SJCRH30 (cell line): ENCODE data around the gene CYP2U1. TPM values are rescaled to one million over a fixed set of nuclear protein-coding genes. Genes with fewer than 3 reads are reported as not detected.

Source experiments
- DNase-seq, 2 experiments: peaks; one replicate each; pipeline ENCODE4 v3.0.0-alpha.2; 2015 to 2020
- H3K27ac ChIP-seq: fragments of 250-450 bp; sonication (Bioruptor Pico); 2 replicates; pipeline ENCODE4 v1.5.1; 2020; ENCODE audit warnings: mild to moderate bottlenecking, moderate library complexity
- H3K27me3 ChIP-seq: fragments of 250-450 bp; sonication (Bioruptor Pico); 2 replicates; pipeline ENCODE4 v1.5.1; 2020; ENCODE audit warnings: mild to moderate bottlenecking, moderate library complexity
- H3K36me3 ChIP-seq: fragments of 250-450 bp; sonication (Bioruptor Pico); 2 replicates; pipeline ENCODE4 v1.5.1; 2020; ENCODE audit warnings: mild to moderate bottlenecking, moderate library complexity
- H3K4me1 ChIP-seq: fragments of 250-450 bp; sonication (Bioruptor Pico); 2 replicates; pipeline ENCODE4 v1.5.1; 2020; ENCODE audit warnings: mild to moderate bottlenecking, moderate library complexity
- H3K4me3 ChIP-seq: fragments of 250-450 bp; sonication (Bioruptor Pico); 2 replicates; pipeline ENCODE4 v1.5.1; 2020; ENCODE audit warnings: mild to moderate bottlenecking, moderate library complexity
- H3K9me3 ChIP-seq: fragments of 250-450 bp; sonication (Bioruptor Pico); replicated peaks from 2 replicates; pipeline ENCODE4 v1.5.1; 2020; ENCODE audit warnings: mild to moderate bottlenecking, moderate library complexity
- total RNA-seq: library from RNA; depleted of rRNA; stranded (reverse); fragments of >200 nt; shearing (Covaris generic); gene quantifications from 2 replicates; pipeline ENCODE4 v1.2.3, GENCODE V29; 2014; rRNA removed

The CYP2U1 gene
- total RNA-seq = 7.6 and 7.8 TPM in 2 replicates

DNA sequence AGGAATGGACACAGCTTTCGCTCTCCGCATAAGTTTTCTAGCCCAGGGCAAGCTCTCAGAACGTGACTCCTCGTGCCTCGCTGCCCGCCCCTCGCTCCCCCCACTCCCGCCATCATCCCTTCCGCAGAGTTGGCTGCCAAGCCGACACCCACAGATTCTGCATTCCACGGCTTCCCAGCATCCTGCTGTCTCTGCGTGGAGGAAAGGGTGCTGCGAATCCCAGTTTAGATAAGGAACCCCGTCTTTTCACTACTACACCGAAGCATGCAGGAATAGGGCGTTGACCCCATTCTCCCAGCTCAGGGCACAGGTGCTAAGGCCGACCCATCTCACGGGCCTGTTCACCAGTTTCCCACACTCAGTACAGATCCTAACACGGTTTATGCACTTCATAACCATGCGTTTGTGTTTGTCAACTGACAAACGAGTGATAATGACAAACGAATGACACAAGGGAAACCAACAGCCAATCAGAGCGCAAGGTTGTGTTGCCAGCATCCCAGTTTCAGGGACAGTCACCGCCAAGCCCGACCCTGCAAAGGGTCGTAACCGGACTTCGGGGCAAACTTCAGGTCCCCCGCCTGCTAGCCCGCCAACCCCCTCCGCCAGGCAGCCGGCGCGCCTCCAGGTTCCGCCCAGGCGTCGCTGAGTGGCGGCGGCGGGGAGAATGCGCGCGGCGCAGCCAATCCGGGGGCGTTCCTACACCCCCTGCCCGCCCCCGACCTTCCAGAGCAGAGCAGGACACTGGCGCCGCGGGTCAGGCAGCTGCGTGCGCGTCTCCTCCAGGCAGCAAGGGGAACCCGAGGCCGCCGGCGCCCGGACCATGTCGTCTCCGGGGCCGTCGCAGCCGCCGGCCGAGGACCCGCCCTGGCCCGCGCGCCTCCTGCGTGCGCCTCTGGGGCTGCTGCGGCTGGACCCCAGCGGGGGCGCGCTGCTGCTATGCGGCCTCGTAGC is at the start of gene CYP2U1:
TSS of gene CYP2U1 (plus strand) at position 729 of the 954 bp plus-strand sequence. CDS start at position 824, 95 bp downstream.
- no peaks in the 10 kb centered on the region for H3K36me3 ChIP-seq
- no peaks in the 10 kb centered on the region for H3K9me3 ChIP-seq
- DNase-seq = peak; percentile 88 to 89
- H3K4me3 ChIP-seq = peak within 1 kb of the TSS; percentile 61
- H3K27me3 ChIP-seq = no peaks in the 10 kb centered on the region
- peak within 1 kb of the TSS; percentile 46 for H3K27ac ChIP-seq
- 0 out of 2 replicates have a peak, but pooled peaks cover 2% of the 10 kb centered on the region for H3K4me1 ChIP-seq

DNA sequence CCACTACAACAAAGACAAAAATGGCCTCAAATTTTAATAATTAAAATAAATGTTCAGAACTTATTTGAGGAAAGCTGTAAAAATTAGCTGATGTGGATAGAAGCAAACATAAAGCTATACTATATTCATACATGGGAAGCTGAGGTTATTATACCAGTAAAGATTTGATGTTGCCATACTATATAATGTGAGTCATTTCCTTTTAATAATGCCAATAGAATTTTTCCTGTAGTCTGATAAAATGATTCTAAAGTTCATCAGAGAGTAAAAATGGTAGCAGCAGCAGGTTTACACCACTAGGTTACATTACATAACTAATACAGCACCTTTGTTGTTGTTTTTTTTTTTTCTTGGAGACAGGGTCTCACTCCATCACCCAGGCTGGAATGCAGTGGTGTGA is 45.5 kb upstream of the CYP2U1 start:
- peaks cover 8% of the 10 kb centered on the region for H3K9me3 ChIP-seq
- no peaks in the 10 kb centered on the region for H3K27me3 ChIP-seq
- no peak overlapping the region for H3K27ac ChIP-seq
- no peaks in the 10 kb centered on the region for H3K36me3 ChIP-seq
- DNase-seq = no peak
- no peak overlapping the region for H3K4me3 ChIP-seq
- H3K4me1 ChIP-seq = no peaks in the 10 kb centered on the region

DNA sequence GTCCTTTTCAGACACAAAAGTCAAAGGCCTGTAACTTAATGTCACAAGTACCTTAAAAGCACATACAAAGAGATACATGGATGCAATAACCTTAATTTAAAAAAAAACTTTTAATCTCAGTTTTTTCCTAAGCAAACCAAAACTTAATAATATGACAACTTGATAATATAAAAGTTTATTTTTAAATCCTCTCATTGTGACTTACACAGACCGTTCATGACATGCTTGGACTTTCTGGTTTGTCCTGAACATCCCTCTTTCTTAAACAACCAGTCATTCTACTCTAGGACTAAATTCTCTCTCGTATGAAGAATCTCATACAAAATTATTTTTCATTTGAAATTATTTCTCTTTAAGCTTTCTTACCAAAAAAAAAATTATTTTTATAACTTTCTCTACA is 43.1 kb upstream of the CYP2U1 start:
- H3K36me3 ChIP-seq = no peaks in the 10 kb centered on the region
- peaks cover 8% of the 10 kb centered on the region; the same call in 1 of the 2 replicates for H3K9me3 ChIP-seq
- no peak overlapping the region for H3K4me3 ChIP-seq
- H3K27me3 ChIP-seq = no peaks in the 10 kb centered on the region
- no peaks in the 10 kb centered on the region for H3K4me1 ChIP-seq
- peak; percentile 6 to 22 for DNase-seq
- no peak overlapping the region for H3K27ac ChIP-seq

DNA sequence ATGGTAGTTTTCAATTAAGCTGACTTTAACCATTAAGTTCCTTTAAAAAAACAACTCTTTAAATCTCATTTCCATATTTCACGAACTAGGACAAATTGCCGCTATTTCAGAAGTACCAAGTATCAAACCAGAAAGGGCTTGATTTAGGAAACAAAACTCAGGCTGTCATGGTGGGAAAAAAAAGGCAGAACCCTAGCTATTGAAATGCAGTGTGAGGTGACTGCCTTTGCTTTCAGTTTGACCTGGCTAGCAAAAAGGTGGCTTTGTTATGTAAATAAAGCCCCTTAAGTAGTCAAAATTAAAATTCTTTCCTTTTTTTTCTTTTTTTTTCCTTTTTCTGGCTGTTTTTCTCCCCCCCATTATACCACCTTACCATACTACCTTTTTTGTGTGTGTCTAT is 40.6 kb upstream of the CYP2U1 start:
- Histone ChIP-seq H3K9me3 (peaks cover 8% of the 10 kb centered on the region; the same call in 1 of the 2 replicates), H3K4me3 (no peak overlapping the region), H3K36me3 (no peaks in the 10 kb centered on the region), H3K4me1 (peaks cover 1% of the 10 kb centered on the region), H3K27me3 (no peaks in the 10 kb centered on the region), H3K27ac (no peak overlapping the region)
- DNase-seq = no peak

DNA sequence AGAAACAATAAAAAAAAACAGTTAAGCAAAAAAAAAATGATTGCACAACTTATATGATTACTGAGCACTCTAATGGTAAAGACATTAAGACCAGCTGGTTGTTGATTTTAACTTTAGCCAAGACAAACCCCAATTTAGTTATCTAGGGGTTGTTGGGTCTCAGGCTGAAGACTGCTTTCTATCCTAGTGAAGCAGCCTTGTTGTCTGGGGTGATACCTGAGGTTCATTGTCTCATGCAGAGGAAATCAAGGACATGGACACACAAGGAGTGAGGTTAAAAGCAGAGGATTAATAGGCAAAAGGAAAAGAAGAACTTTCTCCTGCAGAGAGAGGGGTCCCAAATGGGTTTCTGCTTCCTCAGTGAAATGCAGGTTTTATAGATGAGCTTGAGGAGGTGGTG is 40.0 kb upstream of the CYP2U1 start:
- Histone ChIP-seq H3K27me3 (no peaks in the 10 kb centered on the region), H3K36me3 (no peaks in the 10 kb centered on the region), H3K9me3 (peaks cover 8% of the 10 kb centered on the region; the same call in 1 of the 2 replicates), H3K4me3 (no peak overlapping the region), H3K4me1 (peaks cover 7% of the 10 kb centered on the region), H3K27ac (no peak overlapping the region)
- no peak for DNase-seq

DNA sequence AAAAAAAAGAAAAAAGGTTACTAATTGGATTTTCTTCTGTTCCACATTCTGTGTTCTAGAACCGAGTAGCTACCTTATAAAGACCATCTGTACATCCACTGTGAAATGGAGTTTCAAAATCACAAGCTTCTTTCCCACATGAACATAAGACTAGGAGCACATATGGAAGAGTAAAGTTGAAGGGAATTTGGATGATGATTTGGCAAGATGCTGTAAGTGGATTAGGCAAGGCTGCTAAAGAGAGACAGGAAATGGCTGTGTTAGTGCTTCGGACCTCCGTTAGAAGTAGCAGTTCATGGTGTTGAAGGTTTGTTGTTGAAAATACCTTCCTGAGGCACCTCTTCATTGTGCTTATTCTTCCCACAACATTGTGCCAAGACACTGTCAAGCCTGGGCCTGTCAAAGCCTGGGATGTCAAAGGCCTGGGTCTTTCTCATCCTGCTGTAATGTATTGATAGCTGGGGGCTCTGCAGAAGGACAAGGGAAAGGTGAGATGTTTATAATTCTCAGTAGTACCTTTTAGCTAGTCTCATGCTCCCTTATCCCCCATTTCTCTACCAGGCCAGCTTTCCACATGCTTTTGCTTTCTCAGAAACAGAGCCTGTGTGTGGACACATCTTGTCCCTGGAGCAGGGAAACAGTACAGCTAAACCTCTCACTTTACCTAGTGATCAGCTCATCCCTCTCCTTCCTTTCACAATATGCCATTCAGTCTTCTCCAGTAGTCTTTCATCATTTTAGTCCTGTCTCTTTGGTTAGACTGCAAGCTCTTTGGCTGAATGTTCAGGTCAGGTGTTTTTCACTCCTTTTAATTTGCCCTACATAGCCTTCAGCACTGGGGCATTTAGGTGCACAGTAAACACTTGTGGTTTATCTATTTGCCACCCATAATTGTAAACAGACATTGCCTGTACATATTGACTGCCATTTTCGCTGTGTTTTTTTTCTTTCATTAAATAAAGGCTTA is 37.9 kb upstream of the CYP2U1 start:
- no peak overlapping the region for H3K4me3 ChIP-seq
- no peak for DNase-seq
- no peaks in the 10 kb centered on the region for H3K36me3 ChIP-seq
- 0 out of 2 replicates have a peak, but pooled peaks cover 1% of the 10 kb centered on the region for H3K9me3 ChIP-seq
- no peak overlapping the region for H3K27ac ChIP-seq
- H3K4me1 ChIP-seq = peaks cover 11% of the 10 kb centered on the region
- no peaks in the 10 kb centered on the region for H3K27me3 ChIP-seq

DNA sequence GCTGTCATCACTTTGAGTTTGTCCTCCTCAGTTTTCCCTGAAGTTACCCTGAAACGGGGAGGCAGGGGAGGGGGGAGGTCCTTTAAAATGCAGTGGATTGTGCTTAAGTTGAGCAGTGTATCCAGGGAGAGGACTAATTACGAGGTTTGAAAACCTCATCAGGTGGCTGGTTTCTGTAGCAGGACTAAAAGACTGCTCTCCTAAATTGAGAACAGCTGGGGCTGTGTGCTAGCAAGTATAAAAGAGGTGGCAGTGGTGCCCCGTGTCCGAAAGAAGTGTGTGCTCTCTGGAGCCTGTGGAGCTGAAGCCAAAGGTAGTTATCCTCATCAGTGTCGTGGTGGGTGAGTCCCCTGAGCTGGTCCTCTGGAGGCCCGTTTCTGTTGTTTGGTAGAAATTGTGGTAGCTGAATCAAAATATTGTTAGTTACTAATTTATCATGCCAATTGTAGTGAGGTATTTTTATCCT is 37.2 kb upstream of the CYP2U1 start:
- H3K9me3 ChIP-seq = no peaks in the 10 kb centered on the region
- H3K27me3 ChIP-seq = no peaks in the 10 kb centered on the region
- H3K27ac ChIP-seq = no peak overlapping the region
- no peaks in the 10 kb centered on the region for H3K36me3 ChIP-seq
- H3K4me3 ChIP-seq = no peak overlapping the region
- H3K4me1 ChIP-seq = peaks cover 11% of the 10 kb centered on the region
- no peak for DNase-seq

DNA sequence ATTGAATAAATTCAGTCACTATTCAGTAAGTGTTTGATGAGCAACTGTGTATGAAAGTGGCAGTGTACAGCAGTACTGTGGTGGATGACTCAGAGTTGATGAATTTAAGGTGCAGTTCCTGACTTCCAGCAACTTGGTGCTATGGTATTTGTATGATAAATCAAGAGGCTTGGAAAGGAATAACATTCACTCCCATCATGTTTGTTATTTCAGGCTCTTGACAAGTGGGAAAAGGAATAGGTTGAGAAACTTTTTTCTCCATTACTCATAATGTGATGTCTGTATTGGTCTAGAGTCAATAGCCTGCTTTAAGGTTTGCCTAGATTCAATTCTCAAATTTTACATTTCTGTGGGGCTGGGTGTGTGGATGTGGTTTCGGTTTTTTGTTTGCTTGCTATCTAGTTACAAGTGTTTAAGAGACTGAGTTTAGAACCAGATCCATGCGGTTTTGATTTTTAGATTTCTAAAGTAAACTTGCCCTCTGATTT is 35.1 kb upstream of the CYP2U1 start:
- peaks cover 11% of the 10 kb centered on the region for H3K4me1 ChIP-seq
- H3K27ac ChIP-seq = no peak overlapping the region
- H3K36me3 ChIP-seq = no peaks in the 10 kb centered on the region
- no peaks in the 10 kb centered on the region for H3K27me3 ChIP-seq
- H3K4me3 ChIP-seq = no peak overlapping the region
- H3K9me3 ChIP-seq = no peaks in the 10 kb centered on the region
- peak; percentile 27 to 39 for DNase-seq

DNA sequence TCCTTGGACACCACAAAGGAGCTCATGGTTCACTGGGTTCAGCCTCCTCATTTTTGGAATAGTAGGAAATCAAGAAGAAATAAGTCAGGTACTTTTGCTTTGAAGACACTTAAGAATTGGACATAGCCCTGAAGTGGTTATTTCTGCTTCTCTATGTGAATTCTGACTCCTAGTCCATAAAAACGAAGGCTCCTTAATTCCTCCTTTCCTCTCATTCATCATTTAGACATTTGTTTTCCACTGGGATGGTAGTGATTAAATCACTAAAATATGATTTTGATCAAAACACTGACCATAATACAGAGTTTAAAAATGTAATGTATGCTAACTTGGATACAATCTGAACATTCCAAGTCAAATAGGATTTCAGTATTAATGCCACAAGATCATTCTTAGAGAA is 34.7 kb upstream of the CYP2U1 start:
- Histone ChIP-seq H3K27me3 (no peaks in the 10 kb centered on the region), H3K27ac (no peak overlapping the region), H3K36me3 (no peaks in the 10 kb centered on the region), H3K9me3 (no peaks in the 10 kb centered on the region), H3K4me3 (no peak overlapping the region), H3K4me1 (peaks cover 11% of the 10 kb centered on the region)
- no peak for DNase-seq

DNA sequence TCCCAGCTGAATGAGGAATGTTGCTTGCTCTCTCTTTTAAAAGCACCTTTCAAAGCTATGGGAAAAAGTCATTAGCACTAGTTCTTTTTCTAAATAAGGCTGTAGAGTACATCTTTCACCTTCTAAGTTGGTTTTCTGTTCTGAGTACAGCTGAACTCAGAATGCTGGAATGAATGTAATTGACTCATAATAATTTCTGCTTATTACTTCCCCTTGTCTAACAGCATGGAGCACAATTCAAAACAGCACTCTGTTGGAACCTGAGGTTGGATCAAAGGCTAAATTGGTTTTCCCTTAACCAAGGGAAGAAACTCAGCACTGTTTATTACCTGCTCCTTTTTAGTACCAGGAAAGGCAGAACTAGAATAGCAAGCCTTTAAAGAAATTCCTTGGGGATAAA is 33.5 kb upstream of the CYP2U1 start:
- no peaks in the 10 kb centered on the region for H3K27me3 ChIP-seq
- H3K4me1 ChIP-seq = peaks cover 11% of the 10 kb centered on the region
- no peaks in the 10 kb centered on the region for H3K9me3 ChIP-seq
- no peak overlapping the region for H3K27ac ChIP-seq
- H3K4me3 ChIP-seq = no peak overlapping the region
- H3K36me3 ChIP-seq = no peaks in the 10 kb centered on the region
- DNase-seq = no peak

DNA sequence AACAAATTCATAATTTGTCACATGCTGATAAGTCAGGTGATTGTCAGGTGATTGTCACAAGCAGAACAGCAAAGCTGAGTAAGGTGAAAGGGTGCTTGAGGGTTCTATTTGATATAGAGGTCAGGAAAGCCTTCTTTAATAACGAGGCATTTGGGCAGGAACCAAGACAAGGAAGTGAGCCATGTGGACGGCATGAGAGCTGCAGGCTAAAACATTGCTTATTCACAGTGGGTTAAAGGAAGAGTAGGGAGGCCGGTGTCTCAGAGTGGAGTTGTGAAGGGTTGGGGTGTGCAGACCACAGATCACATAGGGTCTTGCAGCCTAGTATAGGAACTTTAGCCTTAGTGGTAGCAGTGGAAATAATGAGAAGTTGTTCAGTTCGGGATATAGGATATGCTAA is 31.3 kb upstream of the CYP2U1 start:
- DNase-seq = no peak
- no peaks in the 10 kb centered on the region for H3K27me3 ChIP-seq

DNA sequence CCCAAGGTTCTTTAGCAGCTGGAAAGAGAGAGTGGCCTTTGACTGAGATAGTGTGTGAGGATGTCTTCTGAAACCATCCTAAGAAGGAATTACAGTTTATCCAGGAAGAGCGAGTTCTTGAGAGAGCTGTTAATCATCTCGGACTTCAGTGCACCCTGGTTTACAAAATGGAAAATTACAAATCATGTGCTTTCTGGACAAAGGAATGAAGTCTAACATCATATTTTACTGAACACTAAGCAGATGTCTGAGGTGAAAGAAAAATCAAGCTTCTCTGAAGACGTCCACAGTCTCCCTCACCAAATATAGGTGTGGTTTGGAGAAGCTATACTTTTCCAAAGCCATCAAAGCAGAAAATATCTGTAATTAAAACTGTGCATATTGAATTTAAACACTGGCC is 30.8 kb upstream of the CYP2U1 start:
- Histone ChIP-seq H3K27ac (no peak overlapping the region), H3K36me3 (no peaks in the 10 kb centered on the region), H3K4me1 (peaks cover 11% of the 10 kb centered on the region), H3K4me3 (no peak overlapping the region), H3K9me3 (no peaks in the 10 kb centered on the region), H3K27me3 (no peaks in the 10 kb centered on the region)
- no peak for DNase-seq

More for the DNA sequence above, 31.3 kb upstream of the CYP2U1 start:
- Histone ChIP-seq H3K4me1 (peaks cover 11% of the 10 kb centered on the region), H3K4me3 (no peak overlapping the region), H3K27ac (no peak overlapping the region), H3K36me3 (no peaks in the 10 kb centered on the region), H3K9me3 (no peaks in the 10 kb centered on the region)

DNA sequence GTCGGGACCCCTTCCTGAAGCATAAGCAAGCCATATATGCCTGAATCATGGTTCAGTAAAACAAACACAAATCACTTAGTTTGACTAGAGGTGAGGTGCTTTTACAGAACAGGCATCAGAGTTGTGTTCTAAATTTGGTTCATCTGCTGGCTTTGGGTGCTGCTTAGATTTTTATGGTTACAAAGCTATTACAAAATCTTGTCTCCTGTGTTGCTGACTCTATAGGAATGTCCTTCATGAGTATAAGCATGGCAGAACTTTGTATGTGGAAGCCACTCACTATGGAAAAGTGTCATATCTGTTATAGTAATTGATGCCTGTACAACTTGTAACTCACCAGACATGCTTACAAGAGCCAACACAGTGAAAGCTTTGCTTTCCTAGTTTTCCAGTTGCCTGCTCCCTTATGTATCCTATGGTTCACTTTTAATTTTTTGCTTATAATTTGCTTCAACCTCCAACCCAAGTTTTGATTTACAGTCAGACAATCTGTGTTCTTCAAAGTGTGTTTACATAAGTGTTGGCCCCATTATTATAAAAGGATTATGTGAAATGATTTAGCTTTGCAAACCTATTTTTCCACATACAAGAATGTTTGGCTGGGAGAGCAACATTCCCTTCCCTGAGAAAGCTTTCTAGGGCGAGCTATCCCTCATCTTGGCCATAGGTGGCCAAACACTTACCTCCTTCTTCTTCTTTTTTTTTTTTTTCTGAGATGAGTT is 30.0 kb upstream of the CYP2U1 start:
- Histone ChIP-seq H3K4me3 (no peak overlapping the region), H3K9me3 (no peaks in the 10 kb centered on the region), H3K27ac (no peak overlapping the region), H3K36me3 (no peaks in the 10 kb centered on the region), H3K27me3 (no peaks in the 10 kb centered on the region), H3K4me1 (peaks cover 4% of the 10 kb centered on the region)
- no peak for DNase-seq

DNA sequence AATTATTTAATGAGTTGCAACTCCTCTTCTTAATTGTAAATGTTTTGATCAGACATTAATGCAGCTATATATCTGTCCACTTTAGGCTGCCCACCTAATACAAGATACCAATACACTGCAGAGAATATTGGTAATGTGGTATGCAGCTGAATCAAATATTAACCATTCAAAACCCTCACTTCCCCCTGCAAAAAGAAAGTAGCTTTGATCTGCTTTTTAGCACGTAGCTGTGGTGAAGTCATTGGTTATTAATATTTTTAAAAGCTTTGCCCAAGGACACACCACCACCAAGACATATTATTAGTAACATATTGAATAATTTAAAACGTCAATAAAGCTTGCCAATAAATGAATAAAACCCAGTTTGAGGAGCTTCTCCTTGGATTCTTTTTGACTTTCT is 28.6 kb upstream of the CYP2U1 start:
- no peak for DNase-seq
- H3K4me1 ChIP-seq = no peaks in the 10 kb centered on the region
- H3K9me3 ChIP-seq = no peaks in the 10 kb centered on the region
- no peak overlapping the region for H3K4me3 ChIP-seq
- H3K27ac ChIP-seq = no peak overlapping the region
- H3K27me3 ChIP-seq = no peaks in the 10 kb centered on the region
- no peaks in the 10 kb centered on the region for H3K36me3 ChIP-seq
